SK-N-SH treated with all-trans-retinoic acid at 6 μM for 48 hours (cell line): ENCODE measurements around the gene GSTM3.
A peak's percentile ranks its signal among the peaks of the same experiment; 100 is the strongest.

Experiments
- ATAC-seq: fragments of 200-7000 bp; cut with Tn5 transposase; 3 replicates; pipeline ENCODE4 v1.9.1; 2020; ENCODE audit warnings: mild to moderate bottlenecking, moderate library complexity
- ARNTL ChIP-seq: fragments of 450-650 bp; formaldehyde crosslinking; IDR thresholded peaks from 2 replicates; pipeline ENCODE4 v1.5.0; 2020; ENCODE audit warnings: low read depth, mild to moderate bottlenecking, moderate library complexity, borderline replicate concordance
- BACH2 ChIP-seq: fragments of 250-450 bp; sonication (Bioruptor Pico); IDR thresholded peaks from 2 replicates; pipeline ENCODE4 v1.9.0; 2021; ENCODE audit warnings: mild to moderate bottlenecking, borderline replicate concordance
- CSDC2 ChIP-seq: fragments of 250-450 bp; sonication (Bioruptor Pico); IDR thresholded peaks from 2 replicates; pipeline ENCODE4 v1.5.0; 2020; ENCODE audit warnings: mild to moderate bottlenecking, moderate library complexity
- CSRNP3 ChIP-seq: fragments of 250-450 bp; sonication (Bioruptor Pico); IDR thresholded peaks from 2 replicates; pipeline ENCODE4 v1.5.1; 2021; ENCODE audit warnings: mild to moderate bottlenecking, moderate library complexity
- ESRRG ChIP-seq: fragments of 250-450 bp; sonication (Bioruptor Pico); IDR thresholded peaks from 2 replicates; pipeline ENCODE4 v1.6.1; 2021; ENCODE audit warnings: mild to moderate bottlenecking
- GLIS3 ChIP-seq: fragments of 250-450 bp; sonication (Bioruptor Pico); IDR thresholded peaks from 2 replicates; pipeline ENCODE4 v1.5.0; 2020; ENCODE audit warnings: mild to moderate bottlenecking, moderate library complexity
- OSR1 ChIP-seq: fragments of 250-450 bp; sonication (Bioruptor Pico); IDR thresholded peaks from 2 replicates; pipeline ENCODE4 v1.8.0; 2022; ENCODE audit warnings: moderate library complexity, mild to moderate bottlenecking, inconsistent platforms
- POU6F1 ChIP-seq: fragments of 250-450 bp; sonication (Bioruptor Pico); IDR thresholded peaks from 2 replicates; pipeline ENCODE4 v1.8.0; 2021; ENCODE audit warnings: low read depth, mild to moderate bottlenecking, moderate library complexity, borderline replicate concordance
- PPARA ChIP-seq: fragments of 250-450 bp; sonication (Bioruptor Pico); IDR thresholded peaks from 2 replicates; pipeline ENCODE4 v1.5.0; 2020; ENCODE audit warnings: mild to moderate bottlenecking, borderline replicate concordance
- RARB ChIP-seq: fragments of 250-450 bp; sonication (Bioruptor Pico); IDR thresholded peaks from 2 replicates; pipeline ENCODE4 v1.8.0; 2021; ENCODE audit warnings: mild to moderate bottlenecking, moderate library complexity
- SNAI2 ChIP-seq: fragments of 250-450 bp; sonication (Bioruptor Pico); IDR thresholded peaks from 2 replicates; pipeline ENCODE4 v1.5.0; 2020; ENCODE audit warnings: mild to moderate bottlenecking, moderate library complexity
- TCF4 ChIP-seq: fragments of 250-450 bp; sonication (Bioruptor Pico); IDR thresholded peaks from 2 replicates; pipeline ENCODE4 v1.8.0; 2021; ENCODE audit warnings: mild to moderate bottlenecking, moderate library complexity, borderline replicate concordance
- TOX ChIP-seq: fragments of 250-450 bp; sonication (Bioruptor Pico); IDR thresholded peaks from 2 replicates; pipeline ENCODE4 v1.8.0; 2021; ENCODE audit warnings: mild to moderate bottlenecking, moderate library complexity, borderline replicate concordance
- ZC3H10 ChIP-seq: fragments of 250-450 bp; sonication (Bioruptor Pico); IDR thresholded peaks from 2 replicates; pipeline ENCODE4 v1.5.1; 2021; ENCODE audit warnings: mild to moderate bottlenecking, moderate library complexity
- ZFP3 ChIP-seq: fragments of 250-450 bp; sonication (Bioruptor Pico); IDR thresholded peaks from 2 replicates; pipeline ENCODE4 v1.5.0; 2020; ENCODE audit warnings: mild to moderate bottlenecking, moderate library complexity
- ZFP30 ChIP-seq: fragments of 450-650 bp; formaldehyde crosslinking; IDR thresholded peaks from 2 replicates; pipeline ENCODE4 v1.5.0; 2022; ENCODE audit warnings: mild to moderate bottlenecking, moderate library complexity
- ZNF565 ChIP-seq: fragments of 450-650 bp; formaldehyde crosslinking; conservative IDR thresholded peaks from 2 replicates; pipeline ENCODE4 v1.5.0; 2020; ENCODE audit warnings: low read depth, mild to moderate bottlenecking, moderate library complexity
- TF ChIP-seq, protein P1 (sequence below): fragments of 250-450 bp; sonication (Bioruptor Pico); IDR thresholded peaks from 2 replicates; pipeline ENCODE4 v1.5.0; 2020; ENCODE audit warnings: mild to moderate bottlenecking, moderate library complexity
- TF ChIP-seq, protein P2 (sequence below): fragments of 250-450 bp; sonication (Bioruptor Pico); IDR thresholded peaks from 2 replicates; pipeline ENCODE4 v1.5.1; 2020; ENCODE audit warnings: low read depth, mild to moderate bottlenecking, moderate library complexity
- TF ChIP-seq, protein P3 (sequence below): fragments of 250-450 bp; sonication (Bioruptor Pico); IDR thresholded peaks from 2 replicates; pipeline ENCODE4 v1.8.0; 2020; ENCODE audit warnings: mild to moderate bottlenecking, moderate library complexity, borderline replicate concordance

GSTM3 gene

DNA sequence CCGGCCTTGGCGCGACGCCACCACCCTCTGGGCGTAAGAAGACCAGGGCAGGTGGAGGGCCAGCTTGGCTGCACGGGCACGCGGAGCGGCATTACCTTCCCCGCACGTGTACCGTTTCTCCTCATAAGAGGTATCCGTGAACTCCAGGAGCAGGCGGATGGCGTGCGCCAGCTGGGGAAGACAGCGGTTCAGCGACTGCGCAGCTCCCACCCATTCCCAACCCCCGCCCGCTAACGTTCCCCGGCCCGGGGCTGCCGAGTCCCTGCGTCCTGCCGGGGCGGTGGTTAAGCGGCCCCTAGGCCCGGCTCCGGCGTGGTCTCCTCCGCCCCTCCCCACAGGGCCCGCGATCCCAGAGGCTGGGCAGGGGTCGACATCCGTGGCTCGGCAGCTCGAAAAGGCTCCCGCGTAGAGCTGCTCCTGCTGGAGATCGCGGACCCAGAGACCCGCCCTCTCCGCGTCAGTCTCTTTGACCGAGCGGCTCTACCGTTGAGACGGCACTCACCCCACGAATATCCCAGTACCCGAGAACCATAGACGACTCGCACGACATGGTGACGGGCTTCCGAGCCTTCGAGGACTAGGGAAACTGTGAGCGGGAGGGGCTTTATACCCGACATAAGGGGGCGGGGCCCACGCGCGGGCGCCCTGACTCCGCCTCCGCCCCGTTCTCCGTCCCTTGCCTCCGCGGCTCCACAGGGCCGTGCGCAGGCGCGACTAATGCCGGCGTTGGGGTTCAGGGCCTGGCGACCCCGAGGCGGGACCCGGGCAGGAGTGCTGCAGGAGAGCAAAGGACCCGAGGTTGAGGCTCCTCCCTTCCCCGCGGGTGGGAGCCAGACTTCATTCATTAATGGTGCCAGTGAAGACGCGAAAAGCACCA, 862 bp downstream of the GSTM3 start:
- peak; percentile 96 for ATAC-seq
- TF ChIP-seq ZFP3 (CRISPR knock-in tag) = no peak
- TF ChIP-seq CSDC2 (CRISPR knock-in tag) = no peak
- no peak for TF ChIP-seq ESRRG
- no peak for TF ChIP-seq OSR1
- no peak for TF ChIP-seq POU6F1 (CRISPR knock-in tag)
- TF ChIP-seq CSRNP3 (CRISPR knock-in tag) = no peak
- no peak for TF ChIP-seq BACH2 (CRISPR knock-in tag)
- TF ChIP-seq, protein P1, sequence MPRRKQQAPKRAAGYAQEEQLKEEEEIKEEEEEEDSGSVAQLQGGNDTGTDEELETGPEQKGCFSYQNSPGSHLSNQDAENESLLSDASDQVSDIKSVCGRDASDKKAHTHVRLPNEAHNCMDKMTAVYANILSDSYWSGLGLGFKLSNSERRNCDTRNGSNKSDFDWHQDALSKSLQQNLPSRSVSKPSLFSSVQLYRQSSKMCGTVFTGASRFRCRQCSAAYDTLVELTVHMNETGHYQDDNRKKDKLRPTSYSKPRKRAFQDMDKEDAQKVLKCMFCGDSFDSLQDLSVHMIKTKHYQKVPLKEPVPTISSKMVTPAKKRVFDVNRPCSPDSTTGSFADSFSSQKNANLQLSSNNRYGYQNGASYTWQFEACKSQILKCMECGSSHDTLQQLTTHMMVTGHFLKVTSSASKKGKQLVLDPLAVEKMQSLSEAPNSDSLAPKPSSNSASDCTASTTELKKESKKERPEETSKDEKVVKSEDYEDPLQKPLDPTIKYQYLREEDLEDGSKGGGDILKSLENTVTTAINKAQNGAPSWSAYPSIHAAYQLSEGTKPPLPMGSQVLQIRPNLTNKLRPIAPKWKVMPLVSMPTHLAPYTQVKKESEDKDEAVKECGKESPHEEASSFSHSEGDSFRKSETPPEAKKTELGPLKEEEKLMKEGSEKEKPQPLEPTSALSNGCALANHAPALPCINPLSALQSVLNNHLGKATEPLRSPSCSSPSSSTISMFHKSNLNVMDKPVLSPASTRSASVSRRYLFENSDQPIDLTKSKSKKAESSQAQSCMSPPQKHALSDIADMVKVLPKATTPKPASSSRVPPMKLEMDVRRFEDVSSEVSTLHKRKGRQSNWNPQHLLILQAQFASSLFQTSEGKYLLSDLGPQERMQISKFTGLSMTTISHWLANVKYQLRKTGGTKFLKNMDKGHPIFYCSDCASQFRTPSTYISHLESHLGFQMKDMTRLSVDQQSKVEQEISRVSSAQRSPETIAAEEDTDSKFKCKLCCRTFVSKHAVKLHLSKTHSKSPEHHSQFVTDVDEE (CRISPR knock-in tag) = no peak
- no peak for TF ChIP-seq RARB (CRISPR knock-in tag)
- TF ChIP-seq, protein P2, sequence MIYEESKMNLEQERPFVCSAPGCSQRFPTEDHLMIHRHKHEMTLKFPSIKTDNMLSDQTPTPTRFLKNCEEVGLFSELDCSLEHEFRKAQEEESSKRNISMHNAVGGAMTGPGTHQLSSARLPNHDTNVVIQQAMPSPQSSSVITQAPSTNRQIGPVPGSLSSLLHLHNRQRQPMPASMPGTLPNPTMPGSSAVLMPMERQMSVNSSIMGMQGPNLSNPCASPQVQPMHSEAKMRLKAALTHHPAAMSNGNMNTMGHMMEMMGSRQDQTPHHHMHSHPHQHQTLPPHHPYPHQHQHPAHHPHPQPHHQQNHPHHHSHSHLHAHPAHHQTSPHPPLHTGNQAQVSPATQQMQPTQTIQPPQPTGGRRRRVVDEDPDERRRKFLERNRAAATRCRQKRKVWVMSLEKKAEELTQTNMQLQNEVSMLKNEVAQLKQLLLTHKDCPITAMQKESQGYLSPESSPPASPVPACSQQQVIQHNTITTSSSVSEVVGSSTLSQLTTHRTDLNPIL (CRISPR knock-in tag) = no peak
- no peak for TF ChIP-seq ZFP30 (CRISPR knock-in tag)
- TF ChIP-seq PPARA (CRISPR knock-in tag) = no peak
- TF ChIP-seq, protein P3, sequence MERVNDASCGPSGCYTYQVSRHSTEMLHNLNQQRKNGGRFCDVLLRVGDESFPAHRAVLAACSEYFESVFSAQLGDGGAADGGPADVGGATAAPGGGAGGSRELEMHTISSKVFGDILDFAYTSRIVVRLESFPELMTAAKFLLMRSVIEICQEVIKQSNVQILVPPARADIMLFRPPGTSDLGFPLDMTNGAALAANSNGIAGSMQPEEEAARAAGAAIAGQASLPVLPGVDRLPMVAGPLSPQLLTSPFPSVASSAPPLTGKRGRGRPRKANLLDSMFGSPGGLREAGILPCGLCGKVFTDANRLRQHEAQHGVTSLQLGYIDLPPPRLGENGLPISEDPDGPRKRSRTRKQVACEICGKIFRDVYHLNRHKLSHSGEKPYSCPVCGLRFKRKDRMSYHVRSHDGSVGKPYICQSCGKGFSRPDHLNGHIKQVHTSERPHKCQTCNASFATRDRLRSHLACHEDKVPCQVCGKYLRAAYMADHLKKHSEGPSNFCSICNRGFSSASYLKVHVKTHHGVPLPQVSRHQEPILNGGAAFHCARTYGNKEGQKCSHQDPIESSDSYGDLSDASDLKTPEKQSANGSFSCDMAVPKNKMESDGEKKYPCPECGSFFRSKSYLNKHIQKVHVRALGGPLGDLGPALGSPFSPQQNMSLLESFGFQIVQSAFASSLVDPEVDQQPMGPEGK = no peak
- TF ChIP-seq TCF4 (CRISPR knock-in tag) = no peak

GRCh38 chr1:109733236-109733870, 7.5 kb downstream of the GSTM3 start:
- no peak for ATAC-seq
- TF ChIP-seq ZFP30 (CRISPR knock-in tag) (no peak), SNAI2 (CRISPR knock-in tag) (no peak), RARB (CRISPR knock-in tag) (no peak), BACH2 (CRISPR knock-in tag) (no peak)

DNA sequence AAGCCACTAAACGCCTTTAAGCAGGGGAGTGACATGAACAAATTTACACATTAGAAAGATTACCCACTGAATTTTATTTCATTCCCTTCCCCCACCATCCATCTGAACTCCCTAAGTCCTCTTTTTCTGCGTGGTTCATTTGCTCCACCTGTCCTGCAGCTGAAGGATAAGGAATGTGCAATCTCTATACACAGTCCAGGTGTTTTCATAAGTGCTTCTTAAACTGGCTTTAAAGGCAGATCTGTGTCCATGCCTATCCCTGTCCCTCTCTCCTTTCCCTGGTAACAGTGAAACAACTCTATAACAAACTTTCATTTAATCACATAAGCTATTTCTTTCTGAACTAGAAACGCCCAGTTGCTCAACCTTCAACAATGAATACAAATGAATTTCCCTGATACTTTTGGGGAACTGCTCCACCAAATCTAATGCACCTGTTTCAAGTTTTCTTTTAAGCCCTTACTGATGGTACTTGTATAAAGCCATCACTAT, 8.4 kb downstream of the GSTM3 start:
- peak; percentile 21; the same call in 1 of the 3 replicates for ATAC-seq
- TF ChIP-seq BACH2 (CRISPR knock-in tag) (no peak), ZFP30 (CRISPR knock-in tag) (no peak), CSDC2 (CRISPR knock-in tag) (no peak), TOX (CRISPR knock-in tag) (no peak), ZNF565 (no peak), ESRRG (no peak), RARB (CRISPR knock-in tag) (no peak), SNAI2 (CRISPR knock-in tag) (no peak), PPARA (CRISPR knock-in tag) (no peak), POU6F1 (CRISPR knock-in tag) (no peak), ARNTL (CRISPR knock-in tag) (no peak), ZC3H10 (CRISPR knock-in tag) (no peak), GLIS3 (CRISPR knock-in tag) (no peak), CSRNP3 (CRISPR knock-in tag) (no peak), ZFP3 (CRISPR knock-in tag) (no peak)
- TF ChIP-seq, protein P2 (CRISPR knock-in tag) = no peak
- TF ChIP-seq, all 23 proteins: peak for 0
